HepG2 (cell line): ENCODE measurements around the gene TMEM253. TPM values are rescaled to one million over a fixed set of nuclear protein-coding genes. Genes with fewer than 3 reads are reported as not detected.

Experiments used
- ARHGAP35 ChIP-seq: sonication (generic); formaldehyde crosslinking; IDR thresholded peaks from 2 replicates; pipeline ENCODE4 v1.9.0; 2022; ENCODE audit warnings: mild to moderate bottlenecking, inconsistent platforms, moderate library complexity, missing genetic modification reagents, borderline replicate concordance
- ASH2L ChIP-seq: fragments of 300-600, 200-600 bp; sonication (generic); IDR thresholded peaks from 2 replicates; pipeline ENCODE4 v1.7.0; 2017; ENCODE audit warnings: low read depth, mild to moderate bottlenecking, moderate library complexity, mixed read lengths, low read length; ENCODE audit not compliant: insufficient read length
- KLF15 ChIP-seq: sonication (generic); formaldehyde crosslinking; IDR thresholded peaks from 2 replicates; pipeline ENCODE4 v1.8.1; 2023; ENCODE audit warnings: borderline replicate concordance, mild to moderate bottlenecking, inconsistent platforms, missing genetic modification reagents, mixed read lengths
- NCOA2 ChIP-seq: sonication (generic); formaldehyde crosslinking; IDR thresholded peaks from 2 replicates; pipeline ENCODE4 v1.8.0; 2022; ENCODE audit warnings: inconsistent platforms
- NFE2L1 ChIP-seq: sonication (generic); formaldehyde crosslinking; IDR thresholded peaks from 2 replicates; pipeline ENCODE4 v1.4.0; 2020; ENCODE audit warnings: missing genetic modification reagents, mild to moderate bottlenecking, borderline replicate concordance
- RORA ChIP-seq: sonication (generic); formaldehyde crosslinking; IDR thresholded peaks from 2 replicates; pipeline ENCODE4 v1.5.0; 2020; ENCODE audit warnings: mild to moderate bottlenecking, missing genetic modification reagents, moderate library complexity
- STAG1 ChIP-seq: sonication (generic); formaldehyde crosslinking; IDR thresholded peaks from 2 replicates; pipeline ENCODE4 v1.4.0; 2020; ENCODE audit warnings: missing genetic modification reagents
- ZBTB7A ChIP-seq: sonication (generic); formaldehyde crosslinking; IDR thresholded peaks from 2 replicates; pipeline ENCODE4 v1.8.0; 2022; ENCODE audit warnings: mild to moderate bottlenecking, missing genetic modification reagents
- ZNF124 ChIP-seq: sonication (generic); formaldehyde crosslinking; IDR thresholded peaks from 2 replicates; pipeline ENCODE4 v1.4.0; 2020; ENCODE audit warnings: missing genetic modification reagents
- ZNF253 ChIP-seq: sonication (generic); formaldehyde crosslinking; IDR thresholded peaks from 2 replicates; pipeline ENCODE4 v1.8.0; 2022; ENCODE audit warnings: mild to moderate bottlenecking, missing genetic modification reagents, borderline replicate concordance
- ZNF343 ChIP-seq: sonication (generic); formaldehyde crosslinking; IDR thresholded peaks from 2 replicates; pipeline ENCODE4 v1.4.0; 2020; ENCODE audit warnings: mild to moderate bottlenecking, missing genetic modification reagents
- ZNF552 ChIP-seq: sonication (generic); formaldehyde crosslinking; IDR thresholded peaks from 2 replicates; pipeline ENCODE4 v1.9.0; 2022; ENCODE audit warnings: missing genetic modification reagents, mild to moderate bottlenecking, borderline replicate concordance
- ZNF687 ChIP-seq: sonication (generic); formaldehyde crosslinking; IDR thresholded peaks from 2 replicates; pipeline ENCODE4 v1.5.1; 2020; ENCODE audit warnings: mild to moderate bottlenecking, missing genetic modification reagents, moderate library complexity
- polyA plus RNA-seq, 8 experiments: library from polyadenylated mRNA; depleted of rRNA in 3 of 8; stranded (reverse) in 7 of 8; unstranded in 1 of 8; fragments of >200 nt; fragmentation: Illumina TruSeq in 4 of 8; extraction: Trizol in 4 of 8; gene quantifications; 2 replicates each; pipeline versions ENCODE4 v1.2.1 to v1.2.3, GENCODE V29; 2011 to 2016; ENCODE audit warnings: low read depth in 4 of 8, missing spikeins in 1 of 8, mixed read lengths in 1 of 8; ENCODE audit not compliant: insufficient read depth in 1 of 8
- total RNA-seq, 5 experiments: library from RNA; depleted of rRNA; stranded (reverse); fragments of >200 nt; fragmentation: Illumina TruSeq; extraction: Trizol; gene quantifications; 2 replicates each; pipeline ENCODE4 v1.2.3, GENCODE V29; 2016; ENCODE audit warnings: low read depth in 1 of 5
- TF ChIP-seq, protein P1 (sequence below): sonication (generic); formaldehyde crosslinking; IDR thresholded peaks from 2 replicates; pipeline ENCODE4 v1.4.0; 2020; ENCODE audit warnings: missing genetic modification reagents, borderline replicate concordance
- TF ChIP-seq, protein P2 (sequence below): sonication (generic); formaldehyde crosslinking; IDR thresholded peaks from 2 replicates; pipeline ENCODE4 v1.4.0; 2020; ENCODE audit warnings: missing genetic modification reagents

Gene TMEM253
- total and polyA plus RNA-seq, 2 of the 13 experiments (the other 11 are each of a cell fraction or from before 2014, with no cell fraction given) = 0.29 to 0.45 TPM

GRCh38 chr14:21068521-21069387, 32.1 kb upstream of the TMEM253 start (continued):
- TF ChIP-seq, protein P1, sequence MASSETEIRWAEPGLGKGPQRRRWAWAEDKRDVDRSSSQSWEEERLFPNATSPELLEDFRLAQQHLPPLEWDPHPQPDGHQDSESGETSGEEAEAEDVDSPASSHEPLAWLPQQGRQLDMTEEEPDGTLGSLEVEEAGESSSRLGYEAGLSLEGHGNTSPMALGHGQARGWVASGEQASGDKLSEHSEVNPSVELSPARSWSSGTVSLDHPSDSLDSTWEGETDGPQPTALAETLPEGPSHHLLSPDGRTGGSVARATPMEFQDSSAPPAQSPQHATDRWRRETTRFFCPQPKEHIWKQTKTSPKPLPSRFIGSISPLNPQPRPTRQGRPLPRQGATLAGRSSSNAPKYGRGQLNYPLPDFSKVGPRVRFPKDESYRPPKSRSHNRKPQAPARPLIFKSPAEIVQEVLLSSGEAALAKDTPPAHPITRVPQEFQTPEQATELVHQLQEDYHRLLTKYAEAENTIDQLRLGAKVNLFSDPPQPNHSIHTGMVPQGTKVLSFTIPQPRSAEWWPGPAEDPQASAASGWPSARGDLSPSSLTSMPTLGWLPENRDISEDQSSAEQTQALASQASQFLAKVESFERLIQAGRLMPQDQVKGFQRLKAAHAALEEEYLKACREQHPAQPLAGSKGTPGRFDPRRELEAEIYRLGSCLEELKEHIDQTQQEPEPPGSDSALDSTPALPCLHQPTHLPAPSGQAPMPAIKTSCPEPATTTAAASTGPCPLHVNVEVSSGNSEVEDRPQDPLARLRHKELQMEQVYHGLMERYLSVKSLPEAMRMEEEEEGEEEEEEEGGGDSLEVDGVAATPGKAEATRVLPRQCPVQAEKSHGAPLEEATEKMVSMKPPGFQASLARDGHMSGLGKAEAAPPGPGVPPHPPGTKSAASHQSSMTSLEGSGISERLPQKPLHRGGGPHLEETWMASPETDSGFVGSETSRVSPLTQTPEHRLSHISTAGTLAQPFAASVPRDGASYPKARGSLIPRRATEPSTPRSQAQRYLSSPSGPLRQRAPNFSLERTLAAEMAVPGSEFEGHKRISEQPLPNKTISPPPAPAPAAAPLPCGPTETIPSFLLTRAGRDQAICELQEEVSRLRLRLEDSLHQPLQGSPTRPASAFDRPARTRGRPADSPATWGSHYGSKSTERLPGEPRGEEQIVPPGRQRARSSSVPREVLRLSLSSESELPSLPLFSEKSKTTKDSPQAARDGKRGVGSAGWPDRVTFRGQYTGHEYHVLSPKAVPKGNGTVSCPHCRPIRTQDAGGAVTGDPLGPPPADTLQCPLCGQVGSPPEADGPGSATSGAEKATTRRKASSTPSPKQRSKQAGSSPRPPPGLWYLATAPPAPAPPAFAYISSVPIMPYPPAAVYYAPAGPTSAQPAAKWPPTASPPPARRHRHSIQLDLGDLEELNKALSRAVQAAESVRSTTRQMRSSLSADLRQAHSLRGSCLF (CRISPR knock-in tag) = no peak
- TF ChIP-seq ZNF253 (CRISPR knock-in tag) = no peak
- TF ChIP-seq KLF15 (CRISPR knock-in tag) = no peak
- TF ChIP-seq ZNF552 (CRISPR knock-in tag) = peak; percentile 58; the same call in 1 of the 2 replicates
- TF ChIP-seq NCOA2 (CRISPR knock-in tag) = peak; percentile 44; the same call in 1 of the 2 replicates
- peak; percentile 57; the same call in 1 of the 2 replicates for TF ChIP-seq NFE2L1 (CRISPR knock-in tag)
- TF ChIP-seq ARHGAP35 (CRISPR knock-in tag) = peak; percentile 29; the same call in 1 of the 2 replicates
- TF ChIP-seq ZNF343 (CRISPR knock-in tag) = 0 out of 2 replicates have a peak, but pooled peaks have one; percentile 20
- TF ChIP-seq RORA = no peak
- TF ChIP-seq, protein P2, sequence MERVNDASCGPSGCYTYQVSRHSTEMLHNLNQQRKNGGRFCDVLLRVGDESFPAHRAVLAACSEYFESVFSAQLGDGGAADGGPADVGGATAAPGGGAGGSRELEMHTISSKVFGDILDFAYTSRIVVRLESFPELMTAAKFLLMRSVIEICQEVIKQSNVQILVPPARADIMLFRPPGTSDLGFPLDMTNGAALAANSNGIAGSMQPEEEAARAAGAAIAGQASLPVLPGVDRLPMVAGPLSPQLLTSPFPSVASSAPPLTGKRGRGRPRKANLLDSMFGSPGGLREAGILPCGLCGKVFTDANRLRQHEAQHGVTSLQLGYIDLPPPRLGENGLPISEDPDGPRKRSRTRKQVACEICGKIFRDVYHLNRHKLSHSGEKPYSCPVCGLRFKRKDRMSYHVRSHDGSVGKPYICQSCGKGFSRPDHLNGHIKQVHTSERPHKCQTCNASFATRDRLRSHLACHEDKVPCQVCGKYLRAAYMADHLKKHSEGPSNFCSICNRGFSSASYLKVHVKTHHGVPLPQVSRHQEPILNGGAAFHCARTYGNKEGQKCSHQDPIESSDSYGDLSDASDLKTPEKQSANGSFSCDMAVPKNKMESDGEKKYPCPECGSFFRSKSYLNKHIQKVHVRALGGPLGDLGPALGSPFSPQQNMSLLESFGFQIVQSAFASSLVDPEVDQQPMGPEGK (CRISPR knock-in tag) = peak; percentile 45
- TF ChIP-seq ZNF124 (CRISPR knock-in tag) = peak; percentile 25; the same call in 1 of the 2 replicates
- TF ChIP-seq ZNF687 (CRISPR knock-in tag) = peak; percentile 76
- peak; percentile 32; the same call in 1 of the 2 replicates for TF ChIP-seq ZBTB7A
- peak; percentile 59 for TF ChIP-seq ASH2L
- peak; percentile 84 for TF ChIP-seq STAG1 (CRISPR knock-in tag)
